ENCODE measurements around the gene MYT1. TPM values are rescaled to one million over a fixed set of nuclear protein-coding genes. Genes with fewer than 3 reads are reported as not detected.
A peak's percentile ranks its signal among the peaks of the same experiment; 100 is the strongest.

The MYT1 gene
- total and polyA plus RNA-seq, 2 of the 8 experiments (the other 6 are each of a cell fraction or from before 2014, with no cell fraction given), result 0.63 to 2.0 TPM

DNA sequence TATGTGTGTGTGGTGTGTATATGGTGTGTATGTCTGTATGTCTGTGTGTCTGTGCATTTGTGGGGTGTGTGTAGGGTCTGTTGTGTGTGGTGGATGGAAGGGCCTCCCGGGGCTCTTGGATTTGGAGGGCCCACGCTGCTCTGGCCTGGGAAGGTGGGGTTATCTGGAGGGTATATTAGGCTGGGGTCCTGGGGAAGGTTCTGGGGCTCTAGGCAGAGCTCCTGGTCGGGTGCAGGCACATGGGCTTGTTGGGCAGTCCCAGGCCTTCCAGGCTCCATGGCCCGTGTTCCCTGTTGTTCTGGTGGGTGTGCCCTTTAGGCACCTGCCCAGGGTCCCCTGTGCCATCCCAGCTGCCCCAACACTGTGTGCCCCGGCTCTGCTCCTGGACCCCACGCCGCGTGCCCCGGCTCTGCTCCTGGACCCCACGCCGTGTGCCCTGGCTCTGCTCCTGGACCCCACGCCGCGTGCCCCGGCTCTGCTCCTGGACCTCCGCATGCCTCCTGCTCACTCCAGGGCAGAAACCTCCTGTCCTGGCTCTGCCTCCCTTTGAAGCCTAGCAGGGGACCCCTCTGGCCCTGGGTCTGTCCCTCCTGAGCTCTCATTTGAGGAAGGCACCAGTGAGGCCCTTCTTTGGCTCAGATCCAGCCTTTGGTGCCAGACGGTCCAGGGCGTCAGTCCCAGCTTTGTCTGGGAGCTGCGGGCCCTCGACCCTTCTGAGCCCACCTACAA lies 10.2 kb upstream of the MYT1 start:
- Histone ChIP-seq H3K9ac (replicated peaks in 1 of 4; ENCODE audit: extremely low read depth in 1 of 4, low read depth in 3 of 4, low read length in 3 of 4) (no peak overlapping the region), H3K27ac (ENCODE audit: low read depth, low read length) (no peak overlapping the region; the same call in 1 of the 2 replicates), H2BK20ac (ENCODE audit: low read length) (0 out of 2 replicates have a peak overlapping the region, but pooled peaks have one; percentile 24), H3K23ac (ENCODE audit: insufficient read length) (no peak overlapping the region), H3K23me2 (ENCODE audit: low read depth, low read length) (peaks cover 7% of the 10 kb centered on the region; the same call in 1 of the 2 replicates), H3K36me3 (ENCODE audit: control insufficient read depth in 2 of 4, insufficient read depth in 4 of 4, low read length in 3 of 4) (no peaks in the 10 kb centered on the region; a peak in 1 of 8 replicates), H3K18ac (ENCODE audit: extremely low read depth, low read length) (no peak overlapping the region), H3K4ac (replicated peaks; ENCODE audit: insufficient read length, low read depth, low read length) (no peak overlapping the region), H2BK15ac (ENCODE audit: low read length) (no peak overlapping the region; the same call in 1 of the 2 replicates), H3K4me2 (ENCODE audit: insufficient read depth in 1 of 2, low read depth in 2 of 2, low read length in 2 of 2) (no peak overlapping the region), H3K9me3 (ENCODE audit: insufficient read depth in 2 of 2, low read depth in 1 of 2, low read length in 1 of 2) (peaks cover 0 to 4% of the 10 kb centered on the region in 2 experiments; a peak in 2 of 4 replicates), H3K79me1 (ENCODE audit: low read depth, low read length) (no peaks in the 10 kb centered on the region), H3K79me2 (ENCODE audit: control insufficient read depth in 1 of 2, insufficient read depth in 2 of 2, low read length in 2 of 2) (no peaks in the 10 kb centered on the region), H2AK5ac (ENCODE audit: low read depth, low read length) (peak overlapping the region; percentile 86; the same call in 1 of the 2 replicates), H3K4me1 (replicated peaks in 1 of 4; ENCODE audit: control insufficient read depth in 3 of 4, insufficient read depth in 4 of 4, low read length in 3 of 4) (peaks cover 0 to 19% (median 8%) of the 10 kb centered on the region in 4 experiments; a peak in 5 of 7 replicates), H4K5ac (ENCODE audit: insufficient read length, low read depth, low read length) (no peak overlapping the region), H3K14ac (ENCODE audit: insufficient read length) (no peak overlapping the region), H4K91ac (replicated peaks; ENCODE audit: insufficient read length, low read length) (peak overlapping the region; percentile 84), H4K8ac (ENCODE audit: extremely low read depth, insufficient read depth, low read length) (no peak overlapping the region), H3K4me3 (ENCODE audit: extremely low read depth in 1 of 4, insufficient read depth in 2 of 4, low read depth in 3 of 4, low read length in 4 of 4) (no peak overlapping the region), H2BK120ac (replicated peaks; ENCODE audit: low read depth, low read length) (no peak overlapping the region), H2BK5ac (ENCODE audit: low read depth, low read length) (peak overlapping the region; percentile 73; the same call in 1 of the 2 replicates), H4K20me1 (replicated peaks in 1 of 2; ENCODE audit: control insufficient read depth in 1 of 2, insufficient read depth in 2 of 2, low read length in 2 of 2) (peaks cover 0 to 8% of the 10 kb centered on the region in 2 experiments), H3K27me3 (replicated peaks in 1 of 4; ENCODE audit: control insufficient read depth in 3 of 4, extremely low read depth in 1 of 4, insufficient read depth in 3 of 4, low read length in 3 of 4) (no peaks in the 10 kb centered on the region), H2BK12ac (ENCODE audit: low read depth, low read length) (peak overlapping the region; percentile 68; the same call in 1 of the 2 replicates), H3K56ac (replicated peaks; ENCODE audit: insufficient read length, low read depth, low read length) (peak overlapping the region; percentile 99), H2AFZ (ENCODE audit: low read length) (no peak overlapping the region)
- POLR2A ChIA-PET (ENCODE audit: partially characterized antibody), result no interaction called here
- FAIRE-seq, result no peak
- WGBS, 2 experiments (ENCODE audit: extremely low coverage in 1 of 2, insufficient coverage in 1 of 2, insufficient read length in 1 of 2, insufficient replicate concordance in 2 of 2, low coverage in 1 of 2, low lambda C conversion rate in 2 of 2, missing lambda C conversion rate in 1 of 2), result 95% methylated on average over 19 of the region's 20 CpGs; no CpG with 5 or more reads in 1 of the 2 experiments
- CTCF ChIA-PET (ENCODE audit: partially characterized antibody), result interaction anchor here (0.9 to 2.4 kb wide), 3 partner anchors 9 to 69 kb away, joined by 5 to 8 read pairs (median 5); no protein-coding TSS in a partner anchor
- no peak for DNase-seq (ENCODE audit: low read depth in 1 of 2, low spot score in 2 of 2)
- no peak for TF ChIP-seq CHD1 (IDR thresholded peaks at IDR 0.05; ENCODE audit: low read depth, low read length)
- TF ChIP-seq, protein P1, sequence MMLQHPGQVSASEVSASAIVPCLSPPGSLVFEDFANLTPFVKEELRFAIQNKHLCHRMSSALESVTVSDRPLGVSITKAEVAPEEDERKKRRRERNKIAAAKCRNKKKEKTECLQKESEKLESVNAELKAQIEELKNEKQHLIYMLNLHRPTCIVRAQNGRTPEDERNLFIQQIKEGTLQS (IDR thresholded peaks at IDR 0.05; ENCODE audit: insufficient read depth, low read depth, low read length), result no peak
- TF ChIP-seq, protein P2, sequence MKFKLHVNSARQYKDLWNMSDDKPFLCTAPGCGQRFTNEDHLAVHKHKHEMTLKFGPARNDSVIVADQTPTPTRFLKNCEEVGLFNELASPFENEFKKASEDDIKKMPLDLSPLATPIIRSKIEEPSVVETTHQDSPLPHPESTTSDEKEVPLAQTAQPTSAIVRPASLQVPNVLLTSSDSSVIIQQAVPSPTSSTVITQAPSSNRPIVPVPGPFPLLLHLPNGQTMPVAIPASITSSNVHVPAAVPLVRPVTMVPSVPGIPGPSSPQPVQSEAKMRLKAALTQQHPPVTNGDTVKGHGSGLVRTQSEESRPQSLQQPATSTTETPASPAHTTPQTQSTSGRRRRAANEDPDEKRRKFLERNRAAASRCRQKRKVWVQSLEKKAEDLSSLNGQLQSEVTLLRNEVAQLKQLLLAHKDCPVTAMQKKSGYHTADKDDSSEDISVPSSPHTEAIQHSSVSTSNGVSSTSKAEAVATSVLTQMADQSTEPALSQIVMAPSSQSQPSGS (IDR thresholded peaks at IDR 0.05; ENCODE audit: low read length), result no peak
- TF ChIP-seq RBBP5 (IDR thresholded peaks at IDR 0.05; ENCODE audit: borderline replicate concordance, low read depth, low read length), result no peak
- TF ChIP-seq RNF2 (IDR thresholded peaks at IDR 0.05; ENCODE audit: borderline replicate concordance, low read depth, low read length, missing control alignments, poor library complexity, severe bottlenecking), result no peak
- TF ChIP-seq SUZ12 (IDR thresholded peaks at IDR 0.05; ENCODE audit: low read length), result no peak
- TF ChIP-seq TBP (IDR thresholded peaks at IDR 0.05; ENCODE audit: low read depth, low read length), result no peak
- TF ChIP-seq TCF12 (IDR thresholded peaks at IDR 0.05; ENCODE audit: low read depth, low read length), result no peak
- no peak for TF ChIP-seq SIX5 (IDR thresholded peaks at IDR 0.05; ENCODE audit: low read depth, low read length)

All from H1 (cell line).